H1 (cell line): ENCODE data around the gene SNX33. TPM values are rescaled to one million over a fixed set of nuclear protein-coding genes. Genes with fewer than 3 reads are reported as not detected.
A peak's percentile ranks its signal among the peaks of the same experiment; 100 is the strongest.

ENCODE experiments used
- CTCF ChIA-PET: fragments of 300-600 bp; sonication (Branson Sonifier 250); formaldehyde crosslinking; loops from one replicate; lab custom pipeline; 2021; ENCODE audit not compliant: partially characterized antibody; lab: Charles Lee
- POLR2A ChIA-PET: fragments of 300-600 bp; sonication (Branson Sonifier 250); formaldehyde crosslinking; loops from one replicate; lab custom pipeline; 2021; ENCODE audit warnings: inconsistent platforms; ENCODE audit not compliant: partially characterized antibody; lab: Charles Lee
- DNase-seq, 2 experiments: peaks; one replicate each; pipeline versions ENCODE4 v3.0.0 to v3.0.0-alpha.2; 2010 to 2022; ENCODE audit warnings: low spot score in 2 of 2, low read depth in 1 of 2, mixed read lengths in 1 of 2
- FAIRE-seq: peaks from 2 replicates; lab custom pipeline; 2011; peaks lifted over from hg19 to GRCh38; lab: Jason Lieb, UNC
- H2AFZ ChIP-seq: 2 replicates; pipeline ENCODE4 v1.8.1; 2012; ENCODE audit warnings: low read length, inconsistent platforms
- H2AK5ac ChIP-seq: 2 replicates; pipeline ENCODE4 v1.6.1; 2013; ENCODE audit warnings: low read depth, low read length
- H2BK120ac ChIP-seq: replicated peaks from 2 replicates; pipeline ENCODE3; 2013; ENCODE audit warnings: low read depth, low read length, inconsistent platforms
- H2BK12ac ChIP-seq: 2 replicates; pipeline ENCODE4 v1.6.1; 2013; ENCODE audit warnings: low read depth, low read length
- H2BK15ac ChIP-seq: 2 replicates; pipeline ENCODE4 v1.6.1; 2013; ENCODE audit warnings: low read length
- H2BK20ac ChIP-seq: 2 replicates; pipeline ENCODE4 v1.6.1; 2013; ENCODE audit warnings: low read length
- H2BK5ac ChIP-seq: 2 replicates; pipeline ENCODE4 v1.6.1; 2013; ENCODE audit warnings: low read depth, low read length
- H3K14ac ChIP-seq: 2 replicates; pipeline ENCODE4 v1.6.1; 2013; ENCODE audit warnings: inconsistent platforms; ENCODE audit not compliant: insufficient read length
- H3K18ac ChIP-seq: 2 replicates; pipeline ENCODE4 v1.6.1; 2013; ENCODE audit warnings: low read length; ENCODE audit errors: extremely low read depth
- H3K23ac ChIP-seq: 2 replicates; pipeline ENCODE4 v1.6.1; 2013; ENCODE audit warnings: inconsistent platforms; ENCODE audit not compliant: insufficient read length
- H3K23me2 ChIP-seq: 2 replicates; pipeline ENCODE4 v1.6.1; 2013; ENCODE audit warnings: low read depth, low read length
- H3K27ac ChIP-seq: 2 replicates; pipeline ENCODE4 v1.6.1; 2011; ENCODE audit warnings: low read depth, low read length, inconsistent platforms
- H3K27me3 ChIP-seq, 4 experiments: replicated peaks in 1 of 4; 1 replicate in 1 of 4; 2 replicates in 3 of 4; pipeline versions ENCODE4 v1.6.1 to v1.8.1; 2011 to 2013; ENCODE audit warnings: low read length in 3 of 4, mild to moderate bottlenecking in 3 of 4, inconsistent platforms in 2 of 4, mixed read lengths in 2 of 4, moderate library complexity in 1 of 4; ENCODE audit not compliant: control insufficient read depth in 3 of 4, insufficient read depth in 3 of 4; ENCODE audit errors: extremely low read depth in 1 of 4
- H3K36me3 ChIP-seq, 4 experiments: 2 replicates each; pipeline versions ENCODE4 v1.6.1 to v1.8.1; 2011 to 2013; ENCODE audit warnings: mild to moderate bottlenecking in 4 of 4, low read length in 3 of 4, moderate library complexity in 2 of 4, control low read depth in 1 of 4, inconsistent platforms in 1 of 4; ENCODE audit not compliant: insufficient read depth in 4 of 4, control insufficient read depth in 2 of 4
- H3K4ac ChIP-seq: replicated peaks from 2 replicates; pipeline ENCODE3; 2013; ENCODE audit warnings: low read length, low read depth, mixed read lengths, inconsistent platforms; ENCODE audit not compliant: insufficient read length
- H3K4me1 ChIP-seq, 4 experiments: replicated peaks in 1 of 4; 1 replicate in 1 of 4; 2 replicates in 3 of 4; pipeline versions ENCODE4 v1.6.1 to v1.8.1; 2011 to 2013; ENCODE audit warnings: low read length in 3 of 4, inconsistent platforms in 2 of 4, mixed read lengths in 1 of 4; ENCODE audit not compliant: insufficient read depth in 4 of 4, control insufficient read depth in 3 of 4
- H3K4me2 ChIP-seq, 2 experiments: 2 replicates each; pipeline versions ENCODE4 v1.6.1 to v1.8.1; 2011 to 2013; ENCODE audit warnings: low read depth in 2 of 2, low read length in 2 of 2, control low read depth in 1 of 2, inconsistent platforms in 1 of 2, mild to moderate bottlenecking in 1 of 2; ENCODE audit not compliant: insufficient read depth in 1 of 2
- H3K4me3 ChIP-seq, 4 experiments: fragments of 200-600, 300-600 bp in 1 of 4; sonication (generic), shearing (Covaris generic), sonication (Bioruptor Twin) in 1 of 4; 2 replicates each; pipeline versions ENCODE4 v1.5.1 to v1.8.1; 2011 to 2016; ENCODE audit warnings: low read length in 4 of 4, low read depth in 3 of 4, control low read depth in 2 of 4, inconsistent platforms in 2 of 4, mild to moderate bottlenecking in 2 of 4, mixed read lengths in 1 of 4, moderate library complexity in 1 of 4; ENCODE audit not compliant: insufficient read depth in 2 of 4; ENCODE audit errors: extremely low read depth in 1 of 4
- H3K56ac ChIP-seq: replicated peaks from 2 replicates; pipeline ENCODE3; 2013; ENCODE audit warnings: low read depth, mild to moderate bottlenecking, mixed read lengths, low read length, inconsistent platforms; ENCODE audit not compliant: insufficient read length
- H3K79me1 ChIP-seq: 2 replicates; pipeline ENCODE4 v1.6.1; 2013; ENCODE audit warnings: low read depth, low read length, control low read depth
- H3K79me2 ChIP-seq, 2 experiments: 2 replicates each; pipeline versions ENCODE4 v1.6.1 to v1.8.1; 2012 to 2013; ENCODE audit warnings: low read length in 2 of 2, mild to moderate bottlenecking in 2 of 2, inconsistent platforms in 1 of 2; ENCODE audit not compliant: insufficient read depth in 2 of 2, control insufficient read depth in 1 of 2
- H3K9ac ChIP-seq, 4 experiments: replicated peaks in 1 of 4; 1 replicate in 1 of 4; 2 replicates in 3 of 4; pipeline versions ENCODE4 v1.6.1 to v1.8.1; 2011 to 2013; ENCODE audit warnings: low read depth in 3 of 4, low read length in 3 of 4, control low read depth in 2 of 4, mild to moderate bottlenecking in 2 of 4, moderate library complexity in 2 of 4, inconsistent platforms in 1 of 4; ENCODE audit errors: extremely low read depth in 1 of 4
- H3K9me3 ChIP-seq, 2 experiments: 2 replicates each; pipeline versions ENCODE4 v1.6.1 to v1.8.1; 2012 to 2013; ENCODE audit warnings: mild to moderate bottlenecking in 2 of 2, moderate library complexity in 2 of 2, control low read depth in 1 of 2, inconsistent platforms in 1 of 2, low read depth in 1 of 2, low read length in 1 of 2, mixed read lengths in 1 of 2; ENCODE audit not compliant: insufficient read depth in 2 of 2
- H4K20me1 ChIP-seq, 2 experiments: replicated peaks in 1 of 2; 2 replicates each; pipeline versions ENCODE3 to v1.8.1; 2011 to 2013; ENCODE audit warnings: inconsistent platforms in 2 of 2, low read length in 2 of 2, mild to moderate bottlenecking in 1 of 2; ENCODE audit not compliant: insufficient read depth in 2 of 2, control insufficient read depth in 1 of 2
- H4K5ac ChIP-seq: 2 replicates; pipeline ENCODE4 v1.6.1; 2013; ENCODE audit warnings: low read length, low read depth, mixed read lengths, inconsistent platforms; ENCODE audit not compliant: insufficient read length
- H4K8ac ChIP-seq: 2 replicates; pipeline ENCODE4 v1.8.0; 2013; ENCODE audit warnings: mild to moderate bottlenecking, moderate library complexity, low read length, inconsistent platforms; ENCODE audit not compliant: insufficient read depth; ENCODE audit errors: extremely low read depth
- H4K91ac ChIP-seq: replicated peaks from 2 replicates; pipeline ENCODE3; 2013; ENCODE audit warnings: low read length, mixed read lengths, inconsistent platforms; ENCODE audit not compliant: insufficient read length
- BCL11A ChIP-seq, 2 experiments: IDR thresholded peaks; one replicate each; pipeline ENCODE4 v1.6.1; 2011; ENCODE audit warnings: low read depth in 2 of 2, low read length in 2 of 2, mild to moderate bottlenecking in 2 of 2
- CTCF ChIP-seq, 3 experiments: IDR thresholded peaks; 1 replicate in 2 of 3; 2 replicates in 1 of 3; pipeline versions ENCODE4 v1.5.1 to v1.6.1; 2011; ENCODE audit warnings: low read length in 3 of 3, mild to moderate bottlenecking in 3 of 3, inconsistent platforms in 2 of 3, low read depth in 1 of 3, moderate library complexity in 1 of 3; ENCODE audit not compliant: insufficient read depth in 1 of 3; ENCODE audit errors: control extremely low read depth in 1 of 3
- JUND ChIP-seq: IDR thresholded peaks from 2 replicates; pipeline ENCODE4 v1.6.1; 2011; ENCODE audit warnings: mild to moderate bottlenecking, improper control_type of control experiment, low read length
- KDM4A ChIP-seq: IDR thresholded peaks from one replicate; pipeline ENCODE4 v1.7.1; 2012; ENCODE audit warnings: low read depth, mild to moderate bottlenecking, moderate library complexity, low read length, inconsistent platforms; ENCODE audit not compliant: severe bottlenecking
- RAD21 ChIP-seq, 2 experiments: IDR thresholded peaks in 1 of 2; conservative IDR thresholded peaks in 1 of 2; 2 replicates each; pipeline ENCODE4 v1.6.1; 2011; ENCODE audit warnings: low read depth in 2 of 2, low read length in 2 of 2, improper control_type of control experiment in 1 of 2, inconsistent platforms in 1 of 2, mild to moderate bottlenecking in 1 of 2, moderate library complexity in 1 of 2
- RFX5 ChIP-seq: IDR thresholded peaks from 2 replicates; pipeline ENCODE4 v1.6.1; 2011; ENCODE audit warnings: low read depth, low read length, improper control_type of control experiment, borderline replicate concordance
- RXRA ChIP-seq: IDR thresholded peaks from 2 replicates; pipeline ENCODE4 v1.6.1; 2011; ENCODE audit warnings: low read depth, mild to moderate bottlenecking, low read length, moderate library complexity; ENCODE audit not compliant: insufficient read depth
- SP2 ChIP-seq: IDR thresholded peaks from 2 replicates; pipeline ENCODE4 v1.6.1; 2012; ENCODE audit warnings: mild to moderate bottlenecking, low read length, inconsistent platforms
- TCF12 ChIP-seq: IDR thresholded peaks from 2 replicates; pipeline ENCODE4 v1.6.1; 2011; ENCODE audit warnings: low read depth, mild to moderate bottlenecking, low read length
- WGBS, 2 experiments: shearing (Covaris generic) in 1 of 2; methylation state at CpG; one replicate each; pipeline versions ENCODE4 v1.1.6 to v1.1.7; 2013 to 2015; ENCODE audit warnings: low lambda C conversion rate in 2 of 2, mixed read lengths in 2 of 2, inconsistent platforms in 1 of 2, low coverage in 1 of 2, missing lambda C conversion rate in 1 of 2; ENCODE audit not compliant: insufficient replicate concordance in 2 of 2, insufficient coverage in 1 of 2, insufficient read length in 1 of 2; ENCODE audit errors: extremely low coverage in 1 of 2, missing lambda C conversion rate in 1 of 2; 5-methylcytosine and 5-hydroxymethylcytosine counted together
- polyA plus RNA-seq, 7 experiments: library from polyadenylated mRNA; depleted of rRNA in 3 of 7; stranded (reverse) in 5 of 7; unstranded in 2 of 7; fragments of >200 nt in 5 of 7; fragments of 200-250 nt in 2 of 7; gene quantifications; 1 replicate in 5 of 7; 2 replicates in 1 of 7; 4 replicates in 1 of 7; pipeline versions ENCODE4 v1.2.1 to v1.2.3, GENCODE V29; 2011 to 2013; ENCODE audit warnings: missing spikeins in 2 of 7, mixed read lengths in 2 of 7
- total RNA-seq: library from RNA; stranded (reverse); fragmentation: NEBNext Ultra II Directional; extraction: Animal tissue kit (Norgen Biotek cat#: 25700); gene quantifications from 2 replicates; pipeline ENCODE4 v1.2.1, GENCODE V29; 2021

The SNX33 gene
- total and polyA plus RNA-seq, 2 of the 8 experiments (the other 6 are each of a cell fraction or from before 2014, with no cell fraction given), result 14.3 to 22.9 TPM

GRCh38 chr15:75680007-75680789 lies 32.5 kb downstream of the SNX33 start:
- H2BK5ac ChIP-seq, result peak overlapping the region; percentile 18; the same call in 1 of the 2 replicates
- H3K4me3 ChIP-seq, result no peak overlapping the region
- no peak overlapping the region for H3K18ac ChIP-seq
- no peak overlapping the region; the same call in 1 of the 2 replicates for H3K27ac ChIP-seq
- H2AK5ac ChIP-seq, result no peak overlapping the region
- H4K8ac ChIP-seq, result no peak overlapping the region; the same call in 1 of the 2 replicates
- H2BK12ac ChIP-seq, result no peak overlapping the region
- FAIRE-seq, result no peak
- H2BK20ac ChIP-seq, result no peak overlapping the region
- no peak overlapping the region for H4K5ac ChIP-seq
- POLR2A ChIA-PET, result interaction anchor here (1.0 to 2.2 kb wide), 6 partner anchors 10 to 228 kb away, joined by 3 to 11 read pairs (median 3); partner anchors contain the start of genes IMP3, SIN3A and SNX33
- H3K23me2 ChIP-seq, result no peaks in the 10 kb centered on the region; the same call in 1 of the 2 replicates
- H3K79me1 ChIP-seq, result no peaks in the 10 kb centered on the region
- H3K56ac ChIP-seq, result no peak overlapping the region
- H3K4ac ChIP-seq, result no peak overlapping the region
- H4K91ac ChIP-seq, result no peak overlapping the region
- H2BK15ac ChIP-seq, result no peak overlapping the region; the same call in 1 of the 2 replicates
- no peak overlapping the region for H3K9ac ChIP-seq
- DNase-seq, result no peak
- no peak overlapping the region for H3K23ac ChIP-seq
- no peaks in the 10 kb centered on the region for H3K79me2 ChIP-seq
- CTCF ChIA-PET, result interaction anchor here (0.5 to 6.8 kb wide), 8 partner anchors 10 to 249 kb away, joined by 3 to 60 read pairs (median 4); no protein-coding TSS in a partner anchor
- H3K36me3 ChIP-seq, result no peaks in the 10 kb centered on the region
- H3K14ac ChIP-seq, result no peak overlapping the region
- H3K4me1 ChIP-seq, result peaks cover 0 to 18% (median 3%) of the 10 kb centered on the region in 4 experiments; a peak in 4 of 7 replicates
- H3K9me3 ChIP-seq, result no peaks in the 10 kb centered on the region
- H2AFZ ChIP-seq, result no peak overlapping the region
- no peaks in the 10 kb centered on the region for H4K20me1 ChIP-seq
- H3K27me3 ChIP-seq, result no peaks in the 10 kb centered on the region
- WGBS, 2 experiments, result 77% methylated on average over 11 of the region's 11 CpGs; no CpG with 5 or more reads in 1 of the 2 experiments
- H3K4me2 ChIP-seq, result no peak overlapping the region; a peak in 1 of 4 replicates
- no peak overlapping the region for H2BK120ac ChIP-seq
- no peak for TF ChIP-seq RXRA
- TF ChIP-seq JUND, result no peak
- no peak for TF ChIP-seq RFX5
- TF ChIP-seq RAD21 (IDR thresholded peaks at IDR 0.05 in 1 of 2, conservative IDR thresholded peaks at IDR 0.05 in 1 of 2; ENCODE audit: low read depth in 2 of 2, low read length in 2 of 2), result no peak
- no peak for TF ChIP-seq SP2
- no peak for TF ChIP-seq BCL11A (IDR thresholded peaks at IDR 0.05; ENCODE audit: low read depth in 2 of 2, low read length in 2 of 2)
- TF ChIP-seq TCF12, result no peak
- TF ChIP-seq CTCF (IDR thresholded peaks at IDR 0.05; ENCODE audit: control extremely low read depth in 1 of 3, insufficient read depth in 1 of 3, low read depth in 1 of 3, low read length in 3 of 3), result no peak
- TF ChIP-seq KDM4A, result no peak
